GM18520 (cell line): ENCODE data around the gene LMNTD1.
"Not testable (repeated sequence)": the region's sequence is repeated elsewhere in the genome, so short reads cannot be mapped to it uniquely, and the experiment has no call there.

Experiments
- ATAC-seq: cut with Tn5 transposase; IDR thresholded peaks from one replicate; pipeline ENCODE4 v1.9.1; 2021; ENCODE audit not compliant: unreplicated experiment

Gene LMNTD1

GRCh38 chr12:25433581-25434325 lies 119.3 kb downstream of the LMNTD1 start:
- ATAC-seq, result no peak

- ATAC-seq, result no peak
Measured at GRCh38 chr12:25433024-25433423, 120.1 kb downstream of the LMNTD1 start.

DNA sequence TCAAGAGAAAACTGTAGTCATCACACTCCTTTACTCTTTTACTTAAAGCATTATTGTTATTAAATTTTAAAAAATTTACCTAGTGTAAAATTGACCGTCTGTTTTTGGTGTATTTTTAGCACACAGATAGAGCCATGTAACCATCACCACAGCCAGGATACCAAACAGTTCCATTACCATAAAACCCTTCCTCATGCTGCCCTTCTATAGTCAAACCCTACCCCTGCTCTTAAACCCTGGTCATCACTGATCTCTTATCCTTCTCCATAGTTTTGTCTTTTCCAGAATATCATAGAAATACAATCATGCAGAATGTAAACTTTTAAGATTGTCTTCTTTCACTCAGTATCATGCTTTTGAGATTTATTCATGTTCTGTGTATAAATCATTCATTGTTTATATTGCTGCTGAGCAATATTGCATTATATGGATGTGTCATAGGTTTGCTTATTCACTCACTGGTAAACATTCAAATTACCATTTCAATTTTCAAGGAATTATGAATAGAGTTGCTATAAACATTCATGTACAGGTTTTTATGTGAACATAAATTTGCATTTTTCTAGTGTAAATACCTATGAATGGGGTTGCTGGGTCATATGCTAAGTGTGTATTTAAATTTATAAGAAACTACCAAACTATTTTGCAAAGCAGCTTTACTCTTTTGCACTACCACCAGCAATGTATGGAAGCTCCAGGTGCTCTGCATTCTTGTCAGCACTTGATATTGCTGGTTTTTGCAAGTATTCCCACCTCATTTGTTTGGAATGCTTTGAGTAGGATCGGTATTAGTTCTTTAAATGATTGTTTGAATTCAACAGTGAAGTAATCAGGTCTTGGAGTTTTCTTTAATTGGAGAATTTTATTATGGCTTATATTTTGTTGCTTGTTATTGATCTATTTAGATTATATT lies 125.5 kb downstream of the LMNTD1 start:
- no peak for ATAC-seq

GRCh38 chr12:25426821-25427220 lies 126.3 kb downstream of the LMNTD1 start:
- ATAC-seq, result not testable (repeated sequence)
